DOHH2 (cell line): Measurements from ENCODE around the gene ACACB.

ENCODE experiments used
- H3F3A ChIP-seq: fragments of 200-600 bp; sonication (generic), shearing (Covaris generic); 2 replicates; pipeline ENCODE4 v1.6.0; 2016; ENCODE audit warnings: antibody characterized with exemption, mild to moderate bottlenecking; ENCODE audit not compliant: control insufficient read depth, insufficient read depth
- H3K27ac ChIP-seq: fragments of 200-600 bp; sonication (generic); 2 replicates; pipeline ENCODE4 v1.5.1; 2014; ENCODE audit warnings: low read depth, mild to moderate bottlenecking, low read length, moderate library complexity
- H3K27me3 ChIP-seq: fragments of 200-600 bp; sonication (generic); 2 replicates; pipeline ENCODE4 v1.6.1; 2014; ENCODE audit warnings: mild to moderate bottlenecking, low read length, mixed read lengths; ENCODE audit not compliant: control insufficient read depth
- H3K36me3 ChIP-seq: fragments of 200-600 bp; sonication (generic); 2 replicates; pipeline ENCODE4 v1.6.1; 2014; ENCODE audit warnings: mild to moderate bottlenecking, low read length, moderate library complexity, mixed read lengths; ENCODE audit not compliant: control insufficient read depth
- H3K4me1 ChIP-seq: fragments of 200-600 bp; sonication (generic); 2 replicates; pipeline ENCODE4 v1.6.1; 2014; ENCODE audit warnings: mild to moderate bottlenecking, low read length, mixed read lengths; ENCODE audit not compliant: control insufficient read depth
- H3K4me2 ChIP-seq: fragments of 200-600 bp; sonication (generic); 2 replicates; pipeline ENCODE4 v1.6.0; 2014; ENCODE audit warnings: mild to moderate bottlenecking, low read length, moderate library complexity
- H3K4me3 ChIP-seq: fragments of 200-600 bp; sonication (generic); 2 replicates; pipeline ENCODE4 v1.5.1; 2014; ENCODE audit warnings: mild to moderate bottlenecking, low read length, mixed read lengths
- H3K79me2 ChIP-seq: fragments of 200-600 bp; sonication (generic); 2 replicates; pipeline ENCODE4 v1.6.1; 2014; ENCODE audit warnings: mild to moderate bottlenecking, low read length, mixed read lengths; ENCODE audit not compliant: control insufficient read depth
- H3K9me2 ChIP-seq: fragments of 200-600 bp; sonication (generic); replicated peaks from 2 replicates; pipeline ENCODE4 v1.6.1; 2014; ENCODE audit warnings: mild to moderate bottlenecking, low read length, mixed read lengths; ENCODE audit not compliant: control insufficient read depth
- H3K9me3 ChIP-seq: fragments of 200-600 bp; sonication (generic); 2 replicates; pipeline ENCODE4 v1.6.1; 2014; ENCODE audit warnings: antibody characterized with exemption, low read length, mixed read lengths; ENCODE audit not compliant: control insufficient read depth, insufficient read depth
- H4K20me1 ChIP-seq: fragments of 200-600 bp; sonication (generic); 2 replicates; pipeline ENCODE4 v1.6.0; 2014; ENCODE audit warnings: low read depth, mild to moderate bottlenecking, antibody characterized with exemption, low read length, moderate library complexity; ENCODE audit not compliant: control insufficient read depth, insufficient read depth
- EZH2phosphoT487 ChIP-seq: fragments of 200-600 bp; sonication (generic); IDR thresholded peaks from 2 replicates; pipeline ENCODE4 v1.6.1; 2017; ENCODE audit warnings: borderline replicate concordance, mild to moderate bottlenecking, antibody characterized with exemption, low read length, moderate library complexity, mixed read lengths
- TF ChIP-seq, protein P1 (sequence below): fragments of 200-600 bp; sonication (generic); IDR thresholded peaks from one replicate; pipeline ENCODE4 v1.5.1; 2014; ENCODE audit warnings: antibody characterized with exemption, mild to moderate bottlenecking, low read depth, low read length; ENCODE audit not compliant: poor library complexity, severe bottlenecking

Gene ACACB

GRCh38 chr12:109223211-109223610, 106.8 kb downstream of the ACACB start:
- Histone ChIP-seq H3K9me3 (no peaks in the 10 kb centered on the region), H3K27me3 (no peaks in the 10 kb centered on the region), H3K4me1 (no peaks in the 10 kb centered on the region), H3F3A (no peaks in the 10 kb centered on the region), H3K36me3 (no peaks in the 10 kb centered on the region), H4K20me1 (no peaks in the 10 kb centered on the region), H3K27ac (no peak overlapping the region), H3K9me2 (no peaks in the 10 kb centered on the region), H3K79me2 (no peaks in the 10 kb centered on the region), H3K4me2 (no peak overlapping the region), H3K4me3 (no peak overlapping the region)
- no peak for TF ChIP-seq EZH2phosphoT487
- TF ChIP-seq, protein P1, sequence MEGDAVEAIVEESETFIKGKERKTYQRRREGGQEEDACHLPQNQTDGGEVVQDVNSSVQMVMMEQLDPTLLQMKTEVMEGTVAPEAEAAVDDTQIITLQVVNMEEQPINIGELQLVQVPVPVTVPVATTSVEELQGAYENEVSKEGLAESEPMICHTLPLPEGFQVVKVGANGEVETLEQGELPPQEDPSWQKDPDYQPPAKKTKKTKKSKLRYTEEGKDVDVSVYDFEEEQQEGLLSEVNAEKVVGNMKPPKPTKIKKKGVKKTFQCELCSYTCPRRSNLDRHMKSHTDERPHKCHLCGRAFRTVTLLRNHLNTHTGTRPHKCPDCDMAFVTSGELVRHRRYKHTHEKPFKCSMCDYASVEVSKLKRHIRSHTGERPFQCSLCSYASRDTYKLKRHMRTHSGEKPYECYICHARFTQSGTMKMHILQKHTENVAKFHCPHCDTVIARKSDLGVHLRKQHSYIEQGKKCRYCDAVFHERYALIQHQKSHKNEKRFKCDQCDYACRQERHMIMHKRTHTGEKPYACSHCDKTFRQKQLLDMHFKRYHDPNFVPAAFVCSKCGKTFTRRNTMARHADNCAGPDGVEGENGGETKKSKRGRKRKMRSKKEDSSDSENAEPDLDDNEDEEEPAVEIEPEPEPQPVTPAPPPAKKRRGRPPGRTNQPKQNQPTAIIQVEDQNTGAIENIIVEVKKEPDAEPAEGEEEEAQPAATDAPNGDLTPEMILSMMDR, result no peak

DNA sequence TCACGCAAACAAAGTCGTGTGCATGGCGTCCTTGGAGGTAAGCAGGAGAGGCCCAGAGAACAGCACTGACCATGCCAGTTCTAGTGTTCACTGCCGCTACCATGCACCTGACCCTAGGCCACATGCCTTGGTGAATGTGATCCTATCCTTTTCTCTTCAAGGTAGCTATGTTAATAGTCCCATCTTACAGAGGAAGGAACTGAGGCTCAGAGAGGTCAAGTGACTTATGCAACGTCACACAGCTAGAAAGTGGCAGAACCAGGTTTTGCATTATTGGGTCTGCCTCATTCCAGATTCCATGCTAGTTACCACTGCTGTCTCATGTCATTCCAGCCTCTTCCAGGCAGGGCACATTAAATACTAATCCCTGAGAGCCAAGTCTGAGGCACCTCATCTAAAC, 107.5 kb downstream of the ACACB start:
- no peaks in the 10 kb centered on the region for H4K20me1 ChIP-seq

GRCh38 chr12:109228664-109229063, 112.3 kb downstream of the ACACB start:
- no peaks in the 10 kb centered on the region for H3F3A ChIP-seq

More for the DNA sequence above, 107.5 kb downstream of the ACACB start:
- no peak overlapping the region for H3K4me3 ChIP-seq
- no peak overlapping the region for H3K4me2 ChIP-seq
- H3K36me3 ChIP-seq, result no peaks in the 10 kb centered on the region
- no peak for TF ChIP-seq EZH2phosphoT487
- TF ChIP-seq, protein P1, result no peak
- no peaks in the 10 kb centered on the region for H3K9me3 ChIP-seq
- no peaks in the 10 kb centered on the region for H3F3A ChIP-seq
- no peaks in the 10 kb centered on the region for H3K27me3 ChIP-seq
- no peak overlapping the region for H3K27ac ChIP-seq
- no peaks in the 10 kb centered on the region for H3K79me2 ChIP-seq
- H3K4me1 ChIP-seq, result no peaks in the 10 kb centered on the region
- no peaks in the 10 kb centered on the region for H3K9me2 ChIP-seq

More at GRCh38 chr12:109228664-109229063, 112.3 kb downstream of the ACACB start:
- H3K9me2 ChIP-seq, result no peaks in the 10 kb centered on the region
- no peaks in the 10 kb centered on the region for H3K9me3 ChIP-seq
- H4K20me1 ChIP-seq, result no peaks in the 10 kb centered on the region
- H3K27ac ChIP-seq, result no peak overlapping the region
- H3K36me3 ChIP-seq, result no peaks in the 10 kb centered on the region
- TF ChIP-seq, protein P1, result no peak
- no peak for TF ChIP-seq EZH2phosphoT487
- no peaks in the 10 kb centered on the region for H3K4me1 ChIP-seq
- H3K4me2 ChIP-seq, result no peak overlapping the region
- H3K27me3 ChIP-seq, result no peaks in the 10 kb centered on the region
- no peak overlapping the region for H3K4me3 ChIP-seq
- no peaks in the 10 kb centered on the region for H3K79me2 ChIP-seq
